Naive thymus-derived CD8-positive, alpha-beta T cell (primary cell): ENCODE data around the gene RNF224. TPM values are rescaled to one million over a fixed set of nuclear protein-coding genes. Genes with fewer than 3 reads are reported as not detected.

Source experiments
- ATAC-seq, 2 donors: fragments of 150-1000 bp; cut with Tn5 transposase in 1 of 2; sonication (Bioruptor Pico), chemical (Tn5 transposase) in 1 of 2; 1 replicate in 1 of 2; 2 replicates in 1 of 2; pipeline ENCODE4 v1.10.0; 2021; ENCODE audit warnings: mild to moderate bottlenecking in 2 of 2, moderate library complexity in 2 of 2
- POLR2A ChIA-PET: fragments of 350-600 bp; sonication (Branson Sonifier 250); formaldehyde crosslinking; loops from one replicate; lab custom pipeline; 2021; ENCODE audit warnings: antibody characterized with exemption; lab: Charles Lee
- DNase-seq, 10 donors: peaks; one replicate each; pipeline versions ENCODE4 v3.0.0 to v3.0.0-alpha.2; 2020 to 2022
- H3K27ac Mint-ChIP-seq, 10 donors: one replicate each; pipeline ENCODE4 v1.8.0; 2020 to 2022; ENCODE audit warnings: mild to moderate bottlenecking in 10 of 10, mixed read lengths in 10 of 10, moderate library complexity in 4 of 10, inconsistent platforms in 1 of 10
- H3K27me3 Mint-ChIP-seq, 5 donors: one replicate each; pipeline ENCODE4 v1.8.0; 2021 to 2022; ENCODE audit warnings: mixed read lengths in 5 of 5
- H3K36me3 Mint-ChIP-seq, 3 donors: one replicate each; pipeline ENCODE4 v1.8.0; 2020 to 2022; ENCODE audit warnings: mixed read lengths in 3 of 3, mild to moderate bottlenecking in 2 of 3, inconsistent platforms in 1 of 3
- H3K4me1 Mint-ChIP-seq, 4 donors: one replicate each; pipeline ENCODE4 v1.8.0; 2021 to 2022; ENCODE audit warnings: mixed read lengths in 4 of 4
- H3K4me3 Mint-ChIP-seq, 10 donors: one replicate each; pipeline ENCODE4 v1.8.0; 2020 to 2022; ENCODE audit warnings: mild to moderate bottlenecking in 10 of 10, mixed read lengths in 10 of 10, moderate library complexity in 6 of 10, inconsistent platforms in 1 of 10
- H3K9me3 Mint-ChIP-seq, 9 donors: one replicate each; pipeline ENCODE4 v1.8.0; 2020 to 2022; ENCODE audit warnings: mixed read lengths in 9 of 9, mild to moderate bottlenecking in 3 of 9, inconsistent platforms in 1 of 9, moderate library complexity in 1 of 9
- polyA plus RNA-seq, 3 donors: library from polyadenylated mRNA; unstranded; fragments of 300-500 nt; fragmentation: Illumina TruSeq; gene quantifications; one replicate each; pipeline ENCODE4 v1.2.3, GENCODE V29; 2021
- total RNA-seq, 8 experiments: library from RNA in 2 of 8; stranded (reverse) in 2 of 8; gene quantifications; one replicate each; pipeline ENCODE4 v1.2.3 and lab custom pipeline; 2021 to 2026

RNF224 gene
- total and polyA plus RNA-seq, 5 experiments from 2014 or later, result 0.21 TPM; not detected in 4

DNA sequence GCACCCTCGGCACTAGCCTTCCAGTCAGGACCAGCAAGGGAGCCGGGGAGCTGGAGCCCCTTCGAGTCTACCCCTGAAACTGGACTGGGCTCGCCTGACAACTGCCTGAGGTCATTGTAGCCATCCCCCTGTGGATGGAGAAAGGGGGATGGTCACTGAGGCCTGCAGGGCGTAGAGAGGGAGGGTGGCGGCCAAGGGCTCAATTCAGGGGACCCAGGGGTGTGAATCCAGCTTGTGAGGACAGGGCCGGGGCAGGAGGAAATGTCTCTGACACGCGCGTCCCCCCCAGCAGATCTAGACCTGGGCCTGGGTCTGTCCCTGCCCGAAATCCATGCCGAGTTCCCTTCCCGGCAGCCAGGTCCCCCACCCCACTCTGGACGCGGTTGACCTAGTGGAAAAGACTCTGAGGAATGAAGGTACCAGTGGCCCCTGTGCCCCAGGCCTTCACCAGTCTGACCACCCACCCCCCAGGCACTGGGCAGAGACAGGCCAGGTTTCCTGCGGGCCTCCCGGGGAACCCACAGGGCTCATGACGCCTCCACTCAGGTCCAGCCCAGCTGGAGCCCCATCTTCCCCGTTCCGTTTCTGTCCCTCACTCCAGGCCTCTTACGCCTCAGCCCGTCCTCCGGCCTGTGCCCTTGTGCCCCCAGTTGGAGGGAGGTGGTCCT lies 4.2 kb downstream of the RNF224 start:
- POLR2A ChIA-PET, result interaction anchor here (0.5 to 3.0 kb wide), 2 partner anchors 9 to 99 kb away, joined by 3 to 8 read pairs; partner anchors contain the start of gene TUBB4B

DNA sequence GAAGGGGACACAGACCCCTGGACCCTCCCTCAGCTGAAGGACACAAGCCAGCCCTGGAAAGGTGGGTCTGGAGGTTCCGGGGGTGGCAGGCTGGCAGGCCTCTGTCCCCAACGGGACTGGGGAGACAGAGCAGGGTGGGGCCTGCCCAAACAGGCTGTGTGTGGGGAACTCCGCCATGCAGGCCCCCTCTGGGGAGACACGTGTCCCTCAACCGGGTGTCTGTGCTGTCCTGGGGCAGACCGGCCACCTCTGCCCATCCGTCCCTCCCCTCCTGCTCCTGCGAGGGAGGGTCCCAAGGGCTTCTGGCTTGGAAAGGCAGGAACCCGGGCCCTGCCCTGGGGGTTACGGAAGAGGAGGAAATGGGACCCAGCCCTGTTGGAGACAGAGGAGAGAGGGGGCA lies 4.8 kb downstream of the RNF224 start:
- H3K36me3 Mint-ChIP-seq, result peaks cover 0 to 2% (median 1%) of the 10 kb centered on the region in 3 donors
- H3K4me1 Mint-ChIP-seq, result peaks cover 7 to 13% (median 10%) of the 10 kb centered on the region in 4 donors
- no peak overlapping the region for H3K4me3 Mint-ChIP-seq
- peak overlapping the region in 1 of 10 donors; percentile 53 for H3K27ac Mint-ChIP-seq
- POLR2A ChIA-PET, result interaction anchor here (3.0 kb wide), 1 partner anchor 8 kb away, joined by 8 read pairs; the partner anchor contains the start of gene TUBB4B
- no peaks in the 10 kb centered on the region for H3K9me3 Mint-ChIP-seq
- no peak for ATAC-seq
- H3K27me3 Mint-ChIP-seq, result peaks cover 2 to 28% (median 4%) of the 10 kb centered on the region in 5 donors
- no peak for DNase-seq

More for the DNA sequence above, 4.2 kb downstream of the RNF224 start:
- DNase-seq (no peak), ATAC-seq (no peak)
- Mint-ChIP-seq H3K27me3 (peaks cover 2 to 28% (median 4%) of the 10 kb centered on the region in 5 donors), H3K9me3 (no peaks in the 10 kb centered on the region), H3K4me1 (peaks cover 7 to 11% (median 8%) of the 10 kb centered on the region in 4 donors), H3K27ac (peak overlapping the region in 1 of 10 donors; percentile 53), H3K36me3 (peaks cover 0 to 2% (median 1%) of the 10 kb centered on the region in 3 donors), H3K4me3 (no peak overlapping the region)

DNA sequence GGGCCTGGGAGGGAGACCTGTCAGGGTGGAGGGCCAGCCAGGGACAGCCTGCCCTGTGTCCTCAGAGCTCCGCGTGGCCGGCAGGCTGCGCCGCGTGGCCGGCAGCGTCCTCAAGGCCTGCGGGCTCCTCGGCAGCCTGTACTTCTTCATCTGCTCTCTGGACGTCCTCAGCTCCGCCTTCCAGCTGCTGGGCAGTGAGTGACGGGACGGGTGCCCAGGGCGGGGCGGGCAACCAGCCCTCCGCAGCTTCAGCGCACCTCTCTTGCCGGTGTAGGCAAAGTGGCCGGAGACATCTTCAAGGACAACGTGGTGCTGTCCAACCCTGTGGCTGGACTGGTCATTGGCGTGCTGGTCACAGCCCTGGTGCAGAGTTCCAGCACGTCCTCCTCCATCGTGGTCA lies 5.2 kb downstream of the RNF224 start:
- Mint-ChIP-seq H3K9me3 (no peaks in the 10 kb centered on the region), H3K27me3 (peaks cover 2 to 24% (median 3%) of the 10 kb centered on the region in 5 donors), H3K36me3 (peaks cover 0 to 2% (median 1%) of the 10 kb centered on the region in 3 donors), H3K4me1 (peaks cover 5 to 13% (median 9%) of the 10 kb centered on the region in 4 donors), H3K27ac (no peak overlapping the region), H3K4me3 (no peak overlapping the region)
- POLR2A ChIA-PET, result no interaction called here
- DNase-seq (no peak), ATAC-seq (no peak)

DNA sequence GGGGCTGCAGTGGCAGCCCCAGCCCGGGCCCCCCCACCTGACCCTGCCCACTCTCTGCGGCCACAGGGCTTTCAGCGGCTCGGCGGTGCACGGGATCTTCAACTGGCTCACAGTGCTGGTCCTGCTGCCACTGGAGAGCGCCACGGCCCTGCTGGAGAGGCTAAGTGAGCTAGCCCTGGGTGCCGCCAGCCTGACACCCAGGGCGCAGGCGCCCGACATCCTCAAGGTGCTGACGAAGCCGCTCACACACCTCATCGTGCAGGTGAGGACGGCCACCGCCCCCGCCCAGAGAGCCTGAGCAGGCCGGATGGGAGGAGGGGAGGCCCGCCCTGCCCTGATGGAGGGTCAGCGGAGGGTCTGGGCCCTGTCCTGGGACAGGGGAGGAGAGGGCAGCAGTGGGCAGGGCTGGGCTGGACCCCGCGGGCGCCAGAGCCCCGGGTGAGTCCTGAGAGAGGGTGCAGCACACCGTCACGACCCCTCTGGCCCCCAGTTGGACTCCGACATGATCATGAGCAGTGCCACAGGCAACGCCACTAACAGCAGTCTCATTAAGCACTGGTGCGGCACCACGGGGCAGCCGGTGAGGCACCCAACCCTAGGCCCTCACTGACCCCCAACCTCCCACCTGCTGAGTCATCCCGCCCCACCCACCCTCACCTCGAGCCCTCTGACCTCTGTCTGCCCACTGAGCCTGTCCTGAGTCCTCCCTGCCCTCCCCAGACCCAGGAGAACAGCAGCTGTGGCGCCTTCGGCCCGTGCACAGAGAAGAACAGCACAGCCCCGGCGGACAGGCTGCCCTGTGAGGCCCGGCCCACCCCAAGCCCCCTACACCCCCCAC lies 6.1 kb downstream of the RNF224 start:
- no peak overlapping the region for H3K4me3 Mint-ChIP-seq
- peaks cover 0 to 18% (median 0%) of the 10 kb centered on the region in 5 donors for H3K27me3 Mint-ChIP-seq
- POLR2A ChIA-PET, result no interaction called here
- H3K9me3 Mint-ChIP-seq, result no peaks in the 10 kb centered on the region
- H3K4me1 Mint-ChIP-seq, result peaks cover 5 to 13% (median 7%) of the 10 kb centered on the region in 4 donors
- H3K36me3 Mint-ChIP-seq, result no peaks in the 10 kb centered on the region
- ATAC-seq (no peak), DNase-seq (no peak)
- no peak overlapping the region for H3K27ac Mint-ChIP-seq

DNA sequence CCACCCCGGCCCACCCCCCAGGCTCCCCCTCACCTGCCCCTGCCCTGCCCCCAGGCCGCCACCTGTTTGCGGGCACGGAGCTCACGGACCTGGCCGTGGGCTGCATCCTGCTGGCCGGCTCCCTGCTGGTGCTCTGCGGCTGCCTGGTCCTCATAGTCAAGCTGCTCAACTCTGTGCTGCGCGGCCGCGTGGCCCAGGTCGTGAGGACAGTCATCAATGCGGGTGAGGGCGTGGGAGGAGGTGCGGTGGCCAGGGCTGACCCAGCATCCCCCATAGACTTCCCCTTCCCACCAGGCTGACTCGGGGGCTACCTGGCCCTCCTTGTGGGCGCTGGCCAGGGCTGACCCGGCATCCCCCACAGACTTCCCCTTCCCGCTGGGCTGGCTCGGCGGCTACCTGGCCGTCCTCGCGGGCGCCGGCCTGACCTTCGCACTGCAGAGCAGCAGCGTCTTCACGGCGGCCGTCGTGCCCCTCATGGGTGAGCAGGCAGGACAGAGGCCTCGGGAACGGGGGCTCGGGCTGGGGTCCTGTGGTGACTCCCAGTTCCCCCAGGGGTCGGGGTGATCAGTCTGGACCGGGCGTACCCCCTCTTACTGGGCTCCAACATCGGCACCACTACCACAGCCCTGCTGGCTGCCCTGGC lies 6.9 kb downstream of the RNF224 start:
- H3K4me3 Mint-ChIP-seq, result no peak overlapping the region
- H3K9me3 Mint-ChIP-seq, result no peaks in the 10 kb centered on the region
- H3K27me3 Mint-ChIP-seq, result peaks cover 0 to 18% (median 0%) of the 10 kb centered on the region in 5 donors
- ATAC-seq (no peak), DNase-seq (no peak)
- H3K36me3 Mint-ChIP-seq, result no peaks in the 10 kb centered on the region
- peaks cover 5 to 19% (median 12%) of the 10 kb centered on the region in 4 donors for H3K4me1 Mint-ChIP-seq
- POLR2A ChIA-PET, result interaction anchor here (1.4 kb wide), 1 partner anchor 21 kb away, joined by 5 read pairs; the partner anchor contains the start of gene NELFB
- no peak overlapping the region for H3K27ac Mint-ChIP-seq

DNA sequence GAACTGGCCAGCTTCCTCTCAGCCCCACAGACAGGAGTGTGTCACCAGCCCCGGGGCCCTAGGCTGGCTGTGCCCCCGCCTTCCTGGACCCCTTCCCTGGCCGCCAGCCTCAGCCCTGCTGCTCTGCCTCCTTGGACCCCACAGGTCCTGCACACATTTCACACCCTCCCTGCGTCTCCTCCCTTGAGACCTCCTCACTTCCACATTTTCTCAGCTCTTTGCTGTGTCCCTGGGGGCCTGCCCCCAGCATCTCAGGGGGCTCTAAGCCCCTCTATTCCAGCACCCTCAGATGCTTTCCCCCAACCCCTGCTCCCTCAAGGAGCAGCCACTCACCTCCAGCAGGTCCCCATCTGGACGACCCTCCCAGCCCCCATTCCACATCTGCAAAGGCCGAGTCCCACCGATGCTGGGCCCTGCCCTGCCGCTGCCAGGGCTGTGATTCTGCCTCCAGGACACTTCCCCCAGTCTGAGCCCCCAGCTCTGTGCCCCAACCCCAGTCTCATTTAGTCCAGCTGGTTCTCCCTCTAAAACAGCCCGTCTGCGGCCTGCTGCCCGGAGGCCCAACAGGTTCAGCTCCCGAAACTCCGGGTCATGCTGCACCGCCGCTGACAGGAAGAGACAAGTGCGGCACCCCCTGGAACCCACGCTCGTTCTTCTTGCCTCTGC lies 7.6 kb downstream of the RNF224 start:
- H3K27me3 Mint-ChIP-seq, result peaks cover 0 to 18% (median 0%) of the 10 kb centered on the region in 5 donors
- no peaks in the 10 kb centered on the region for H3K9me3 Mint-ChIP-seq
- POLR2A ChIA-PET, result interaction anchor here (0.9 to 1.4 kb wide), 2 partner anchors 11 to 20 kb away, joined by 3 to 5 read pairs; partner anchors contain the start of gene NELFB
- H3K4me3 Mint-ChIP-seq, result peak overlapping the region in 1 of 10 donors; percentile 29
- no peak for ATAC-seq
- peak overlapping the region in 1 of 10 donors; percentile 11 for H3K27ac Mint-ChIP-seq
- no peaks in the 10 kb centered on the region for H3K36me3 Mint-ChIP-seq
- H3K4me1 Mint-ChIP-seq, result peaks cover 5 to 26% (median 14%) of the 10 kb centered on the region in 4 donors
- no peak for DNase-seq

DNA sequence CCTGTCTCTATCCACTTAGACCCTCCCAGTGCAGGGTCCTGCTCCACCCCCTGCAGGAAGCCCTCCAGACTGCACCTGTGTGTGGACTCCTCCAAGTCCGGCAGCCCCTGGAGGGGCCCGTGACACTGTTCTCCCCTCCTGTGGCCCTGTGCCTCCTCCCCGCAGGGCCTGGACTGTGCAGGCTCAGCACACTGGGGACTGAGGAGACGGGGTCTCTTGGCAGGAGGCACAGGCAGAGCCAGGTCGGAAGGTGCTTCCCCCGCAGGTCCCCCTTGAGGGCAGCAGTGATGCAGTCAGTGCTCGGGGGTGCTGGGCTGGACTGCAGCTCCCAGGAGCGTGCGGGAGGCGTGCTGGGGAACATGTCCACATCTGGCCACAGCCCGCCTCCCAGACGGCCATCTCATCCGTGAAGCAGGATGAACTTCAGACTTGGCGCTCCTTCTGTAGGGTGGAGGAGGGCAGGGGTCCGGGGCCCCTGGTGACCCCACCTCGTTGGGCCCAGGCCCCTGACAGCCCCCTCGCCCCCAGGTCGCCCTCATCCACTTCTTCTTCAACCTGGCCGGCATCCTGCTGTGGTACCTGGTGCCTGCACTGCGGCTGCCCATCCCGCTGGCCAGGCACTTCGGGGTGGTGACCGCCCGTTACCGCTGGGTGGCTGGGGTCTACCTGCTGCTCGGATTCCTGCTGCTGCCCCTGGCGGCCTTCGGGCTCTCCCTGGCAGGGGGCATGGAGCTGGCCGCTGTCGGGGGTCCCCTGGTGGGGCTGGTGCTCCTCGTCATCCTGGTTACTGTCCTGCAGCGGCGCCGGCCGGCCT lies 8.3 kb downstream of the RNF224 start:
- peaks cover 0 to 18% (median 0%) of the 10 kb centered on the region in 5 donors for H3K27me3 Mint-ChIP-seq
- POLR2A ChIA-PET, result interaction anchor here (0.9 to 1.7 kb wide), 7 partner anchors 12 to 384 kb away, joined by 3 to 7 read pairs (median 4); partner anchors contain the start of genes EXD3, MAN1B1, NELFB and NOXA1
- H3K27ac Mint-ChIP-seq, result no peak overlapping the region
- H3K9me3 Mint-ChIP-seq, result no peaks in the 10 kb centered on the region
- peaks cover 5 to 28% (median 14%) of the 10 kb centered on the region in 4 donors for H3K4me1 Mint-ChIP-seq
- ATAC-seq (no peak), DNase-seq (no peak)
- H3K36me3 Mint-ChIP-seq, result no peaks in the 10 kb centered on the region
- no peak overlapping the region for H3K4me3 Mint-ChIP-seq

DNA sequence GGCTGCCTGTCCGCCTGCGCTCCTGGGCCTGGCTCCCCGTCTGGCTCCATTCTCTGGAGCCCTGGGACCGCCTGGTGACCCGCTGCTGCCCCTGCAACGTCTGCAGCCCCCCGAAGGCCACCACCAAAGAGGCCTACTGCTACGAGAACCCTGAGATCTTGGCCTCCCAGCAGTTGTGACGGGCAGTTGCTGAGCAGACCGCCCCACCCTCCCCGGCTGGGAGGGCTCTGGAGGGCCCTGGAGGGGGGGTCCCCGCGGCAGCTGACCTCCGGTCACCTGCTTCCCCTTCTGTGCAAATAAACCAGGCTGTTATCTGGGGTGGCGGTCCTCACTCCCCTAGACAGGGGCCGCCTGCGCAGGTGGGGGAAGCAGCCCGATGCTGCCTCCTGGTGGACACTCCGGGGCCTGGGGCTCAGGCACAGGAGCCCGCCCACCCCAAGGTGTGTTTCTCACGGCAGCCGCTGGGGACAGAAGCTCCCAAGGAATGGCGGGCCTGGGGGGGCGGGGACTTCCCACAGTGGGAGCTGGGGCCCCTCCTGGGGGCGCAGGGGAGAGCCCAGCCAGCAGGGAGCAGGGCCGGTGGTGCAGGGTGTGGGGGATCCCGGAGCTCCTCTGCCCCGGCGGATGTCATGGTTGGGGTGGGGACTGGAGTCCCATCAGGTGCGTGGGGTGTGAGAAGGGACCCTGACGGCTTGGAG lies 9.1 kb downstream of the RNF224 start:
- H3K4me3 Mint-ChIP-seq, result peak overlapping the region in 3 of 10 donors; percentile 9 to 48 (median 44)
- H3K27me3 Mint-ChIP-seq, result peaks cover 0 to 18% (median 0%) of the 10 kb centered on the region in 5 donors
- peak overlapping the region in 1 of 10 donors; percentile 25 for H3K27ac Mint-ChIP-seq
- POLR2A ChIA-PET, result interaction anchor here (0.5 to 1.7 kb wide), 14 partner anchors 8 to 383 kb away, joined by 3 to 12 read pairs (median 4); partner anchors contain the start of genes ANAPC2, DPP7, EXD3 and MAN1B1
- ATAC-seq, result peak; percentile 28 to 31
- H3K9me3 Mint-ChIP-seq, result no peaks in the 10 kb centered on the region
- DNase-seq, result peak; percentile 84 to 94 (median 89)
- no peaks in the 10 kb centered on the region for H3K36me3 Mint-ChIP-seq
- peaks cover 5 to 31% (median 17%) of the 10 kb centered on the region in 4 donors for H3K4me1 Mint-ChIP-seq

DNA sequence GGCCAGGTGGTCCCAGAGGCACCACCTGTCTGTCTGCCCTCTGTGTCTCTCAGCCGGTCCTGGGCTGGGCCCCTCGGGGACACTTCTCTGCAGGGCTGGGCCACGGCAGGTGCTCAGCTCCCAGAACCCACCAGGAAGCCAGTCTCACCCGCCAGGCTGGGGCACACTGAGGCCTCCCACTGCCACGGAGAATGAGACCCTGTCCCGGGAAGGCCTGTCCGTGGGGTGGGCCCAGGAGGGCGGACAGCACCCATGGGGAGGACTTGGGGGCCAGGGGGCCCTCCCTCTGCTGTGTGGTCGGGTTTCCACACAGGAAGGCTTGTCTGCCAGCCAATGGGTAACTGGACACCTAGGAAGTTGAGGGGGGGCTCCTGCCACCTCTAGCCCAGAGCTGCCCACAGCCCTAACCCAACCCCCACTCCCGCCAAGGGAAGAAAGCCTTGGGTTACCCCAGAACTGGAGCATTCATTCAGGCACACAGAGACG lies 9.7 kb downstream of the RNF224 start:
- Mint-ChIP-seq H3K27me3 (peaks cover 0 to 14% (median 0%) of the 10 kb centered on the region in 5 donors), H3K36me3 (no peaks in the 10 kb centered on the region), H3K4me3 (peak overlapping the region in 2 of 10 donors; percentile 44 to 48), H3K27ac (no peak overlapping the region), H3K9me3 (no peaks in the 10 kb centered on the region), H3K4me1 (peaks cover 6 to 31% (median 17%) of the 10 kb centered on the region in 4 donors)
- ATAC-seq, result no peak
- POLR2A ChIA-PET, result interaction anchor here (0.6 to 8.9 kb wide), 17 partner anchors 9 to 383 kb away, joined by 3 to 139 read pairs (median 4); partner anchors contain the start of genes ANAPC2, DPP7, EXD3 and MAN1B1
- DNase-seq, result no peak
